Liver (tissue), 9 donors: ENCODE results near the gene GSK3B. TPM values are rescaled to one million over a fixed set of nuclear protein-coding genes. Genes with fewer than 3 reads are reported as not detected.

ENCODE experiments used
- DNase-seq: peaks from one replicate; pipeline ENCODE4 v3.0.0-alpha.2; 2017; ENCODE audit warnings: low spot score
- H3K27ac ChIP-seq, 2 donors: one replicate each; pipeline ENCODE4 v1.7.0; 2013; ENCODE audit warnings: inconsistent platforms in 2 of 2, low read length in 2 of 2, control low read depth in 1 of 2, low read depth in 1 of 2, mild to moderate bottlenecking in 1 of 2
- H3K27me3 ChIP-seq, 4 donors: one replicate each; pipeline versions ENCODE4 v1.6.1 to v1.7.0; 2013; ENCODE audit warnings: low read length in 3 of 4, inconsistent platforms in 1 of 4, mild to moderate bottlenecking in 1 of 4, moderate library complexity in 1 of 4; ENCODE audit not compliant: control insufficient read depth in 4 of 4, insufficient read depth in 4 of 4
- H3K36me3 ChIP-seq, 4 donors: one replicate each; pipeline versions ENCODE4 v1.6.1 to v1.7.0; 2013; ENCODE audit warnings: low read length in 3 of 4, mild to moderate bottlenecking in 3 of 4, low read depth in 1 of 4, moderate library complexity in 1 of 4; ENCODE audit not compliant: control insufficient read depth in 4 of 4, insufficient read depth in 3 of 4
- H3K4me1 ChIP-seq, 4 donors: one replicate each; pipeline versions ENCODE4 v1.6.1 to v1.7.0; 2013; ENCODE audit warnings: low read length in 3 of 4, mild to moderate bottlenecking in 3 of 4, moderate library complexity in 1 of 4; ENCODE audit not compliant: control insufficient read depth in 4 of 4, insufficient read depth in 4 of 4
- H3K4me3 ChIP-seq, 3 donors: one replicate each; pipeline versions ENCODE4 v1.6.1 to v1.7.0; 2013; ENCODE audit warnings: low read length in 3 of 3, control low read depth in 1 of 3, low read depth in 1 of 3, mild to moderate bottlenecking in 1 of 3
- H3K9ac ChIP-seq, 2 donors: one replicate each; pipeline ENCODE4 v1.7.0; 2013; ENCODE audit warnings: low read length in 2 of 2, mild to moderate bottlenecking in 2 of 2, moderate library complexity in 2 of 2, control low read depth in 1 of 2, low read depth in 1 of 2
- H3K9me3 ChIP-seq, 4 donors: one replicate each; pipeline versions ENCODE4 v1.6.1 to v1.7.0; 2013; ENCODE audit warnings: low read length in 3 of 4; ENCODE audit not compliant: control insufficient read depth in 4 of 4
- EGR1 ChIP-seq, 2 donors: IDR thresholded peaks; 2 replicates each; pipeline ENCODE4 v1.6.1; 2016 to 2018; ENCODE audit warnings: antibody characterized with exemption in 2 of 2, low read depth in 2 of 2
- FOXA1 ChIP-seq: IDR thresholded peaks from 2 replicates; pipeline ENCODE4 v1.6.1; 2016; ENCODE audit warnings: antibody characterized with exemption
- FOXA2 ChIP-seq: IDR thresholded peaks from 2 replicates; pipeline ENCODE4 v1.6.1; 2016; ENCODE audit warnings: antibody characterized with exemption
- GABPA ChIP-seq, 2 donors: IDR thresholded peaks in 1 of 2; conservative IDR thresholded peaks in 1 of 2; 2 replicates each; pipeline ENCODE4 v1.6.1; 2016; ENCODE audit warnings: antibody characterized with exemption in 2 of 2, mild to moderate bottlenecking in 1 of 2, moderate library complexity in 1 of 2
- HNF4A ChIP-seq, 2 donors: conservative IDR thresholded peaks; 2 replicates each; pipeline ENCODE4 v1.6.1; 2016; ENCODE audit warnings: antibody characterized with exemption in 2 of 2, mild to moderate bottlenecking in 2 of 2
- HNF4G ChIP-seq: IDR thresholded peaks from 2 replicates; pipeline ENCODE4 v1.6.1; 2016; ENCODE audit warnings: antibody characterized with exemption
- JUND ChIP-seq, 2 donors: IDR thresholded peaks; 2 replicates each; pipeline ENCODE4 v1.6.1; 2016; ENCODE audit warnings: antibody characterized with exemption in 2 of 2
- NR2F2 ChIP-seq: IDR thresholded peaks from 2 replicates; pipeline ENCODE4 v1.6.1; 2016; ENCODE audit warnings: antibody characterized with exemption
- RAD21 ChIP-seq, 2 donors: IDR thresholded peaks; 2 replicates each; pipeline ENCODE4 v1.6.1; 2016; ENCODE audit warnings: antibody characterized with exemption in 2 of 2, mild to moderate bottlenecking in 2 of 2
- RXRA ChIP-seq, 2 donors: IDR thresholded peaks; 2 replicates each; pipeline ENCODE4 v1.6.1; 2017 to 2018; ENCODE audit warnings: antibody characterized with exemption in 2 of 2, mild to moderate bottlenecking in 1 of 2
- SP1 ChIP-seq: IDR thresholded peaks from 2 replicates; pipeline ENCODE4 v1.6.1; 2018; ENCODE audit warnings: antibody characterized with exemption, mild to moderate bottlenecking
- TAF1 ChIP-seq: conservative IDR thresholded peaks from 2 replicates; pipeline ENCODE4 v1.6.1; 2016; ENCODE audit warnings: antibody characterized with exemption, mild to moderate bottlenecking
- YY1 ChIP-seq: IDR thresholded peaks from 2 replicates; pipeline ENCODE4 v1.6.1; 2016; ENCODE audit warnings: antibody characterized with exemption, mild to moderate bottlenecking
- WGBS: extraction: QIAGEN DNeasy Blood & Tissue Kit; methylation state at CpG from one replicate; pipeline ENCODE4 v1.1.7; 2013; 5-methylcytosine and 5-hydroxymethylcytosine counted together
- polyA plus RNA-seq, 2 donors: library from polyadenylated mRNA; stranded (reverse) in 1 of 2; unstranded in 1 of 2; fragments of 200-250 nt in 1 of 2; fragments of >200 nt in 1 of 2; fragmentation: Nextera tagmentation in 1 of 2; extraction: Ambion mirVana in 1 of 2; gene quantifications; one replicate each; pipeline versions ENCODE4 v1.2.1 to v1.2.3, GENCODE V29; 2013 to 2015
- total RNA-seq, 2 donors: library from RNA; depleted of rRNA; stranded (reverse); fragments of >200 nt; gene quantifications; one replicate each; pipeline ENCODE4 v1.2.3, GENCODE V29; 2014
- TF ChIP-seq, protein P1 (sequence below): IDR thresholded peaks from 2 replicates; pipeline ENCODE4 v1.6.1; 2016; ENCODE audit warnings: antibody characterized with exemption
- TF ChIP-seq, protein P2 (sequence below): IDR thresholded peaks from 2 replicates; pipeline ENCODE4 v1.6.1; 2016; ENCODE audit warnings: antibody characterized with exemption
- TF ChIP-seq, protein P3 (sequence below): fragments of 150-350 bp; IDR thresholded peaks from 2 replicates; pipeline ENCODE4 v1.5.1; 2017; ENCODE audit warnings: improper control_type of control experiment, low read depth, low read length; ENCODE audit not compliant: missing input control
- TF ChIP-seq, protein P4 (sequence below): IDR thresholded peaks from 2 replicates; pipeline ENCODE4 v1.6.1; 2016; ENCODE audit warnings: antibody characterized with exemption, mild to moderate bottlenecking
- TF ChIP-seq, protein P5 (sequence below): IDR thresholded peaks from 2 replicates; pipeline ENCODE4 v1.6.1; 2016; ENCODE audit warnings: antibody characterized with exemption
- donor health status: healthy.
- donor health status: healthy.
- donor health status: healthy.
- donor health status: healthy.
- donor health status: healthy.

The GSK3B gene
- total and polyA plus RNA-seq, 4 donors = 10.5 to 20.8 (median 18.5) TPM

DNA sequence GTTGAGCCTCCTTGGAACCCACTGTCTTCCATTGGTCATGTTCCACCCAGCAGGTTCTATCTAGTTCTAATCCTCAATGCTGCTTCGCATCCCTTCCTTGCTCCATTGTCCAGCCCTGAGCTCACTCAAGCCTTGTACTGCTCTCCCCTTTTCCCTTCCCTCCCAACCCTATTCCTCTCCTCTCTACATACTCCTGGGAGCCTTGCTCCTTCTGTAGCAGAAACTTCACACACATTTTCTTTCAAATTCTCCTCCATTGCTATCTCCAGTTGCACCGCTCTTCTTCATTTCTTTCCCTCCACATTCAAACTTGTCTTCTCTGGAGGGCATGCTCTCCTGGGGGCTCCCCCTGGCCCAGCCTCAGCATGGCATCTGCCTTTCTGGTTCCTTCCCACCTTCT, 297.9 kb downstream of the GSK3B start:
- Histone ChIP-seq H3K27ac (peak overlapping the region; percentile 62 to 67), H3K9me3 (no peaks in the 10 kb centered on the region), H3K36me3 (peaks cover 0 to 2% (median 0%) of the 10 kb centered on the region in 4 donors), H3K27me3 (no peaks in the 10 kb centered on the region), H3K9ac (no peak overlapping the region), H3K4me3 (no peak overlapping the region), H3K4me1 (peaks cover 8 to 77% (median 47%) of the 10 kb centered on the region in 4 donors)
- no peak for TF ChIP-seq RAD21 (IDR thresholded peaks at IDR 0.05)
- TF ChIP-seq, protein P1, sequence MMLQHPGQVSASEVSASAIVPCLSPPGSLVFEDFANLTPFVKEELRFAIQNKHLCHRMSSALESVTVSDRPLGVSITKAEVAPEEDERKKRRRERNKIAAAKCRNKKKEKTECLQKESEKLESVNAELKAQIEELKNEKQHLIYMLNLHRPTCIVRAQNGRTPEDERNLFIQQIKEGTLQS = no peak
- no peak for DNase-seq
- WGBS = 99% methylated on average over 2 of the region's 2 CpGs

DNA sequence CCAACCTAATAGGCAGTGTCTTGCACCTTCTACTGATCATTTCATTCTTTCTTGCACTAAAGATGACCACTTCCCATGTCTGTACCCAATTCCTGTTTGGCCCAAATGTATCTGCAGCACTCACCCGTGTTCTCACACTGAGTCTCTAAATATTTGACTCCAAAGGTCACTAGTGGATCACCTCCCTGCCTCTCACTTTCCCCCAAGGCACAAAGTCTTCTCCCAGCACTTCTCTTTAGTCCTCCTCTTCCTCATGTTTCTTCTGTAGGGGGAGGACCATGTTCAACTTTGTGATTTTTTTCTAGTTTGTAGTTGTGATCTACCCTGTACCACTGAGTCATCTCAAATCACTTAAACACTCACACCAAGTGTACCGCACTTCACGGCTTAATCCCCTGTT, 298.4 kb downstream of the GSK3B start:
- H3K4me1 ChIP-seq = peaks cover 10 to 78% (median 50%) of the 10 kb centered on the region in 4 donors
- H3K27me3 ChIP-seq = no peaks in the 10 kb centered on the region
- 66% methylated on average over 3 of the region's 3 CpGs for WGBS
- H3K4me3 ChIP-seq = peak overlapping the region in 2 of 3 donors; percentile 2 to 20
- DNase-seq = no peak
- no peaks in the 10 kb centered on the region for H3K9me3 ChIP-seq
- H3K27ac ChIP-seq = peak overlapping the region; percentile 67 to 88
- no peaks in the 10 kb centered on the region for H3K36me3 ChIP-seq
- H3K9ac ChIP-seq = no peak overlapping the region
- TF ChIP-seq RXRA (IDR thresholded peaks at IDR 0.05) (peak; percentile 75 to 78), HNF4A (conservative IDR thresholded peaks at IDR 0.05) (peak; percentile 94 to 96), SP1 (peak; percentile 84), HNF4G (peak; percentile 90), FOXA2 (no peak), JUND (IDR thresholded peaks at IDR 0.05) (peak in 1 of 2 donors; percentile 62), EGR1 (IDR thresholded peaks at IDR 0.05; ENCODE audit: low read depth in 2 of 2) (no peak), NR2F2 (no peak), YY1 (no peak), GABPA (IDR thresholded peaks at IDR 0.05 in 1 of 2, conservative IDR thresholded peaks at IDR 0.05 in 1 of 2) (no peak), RAD21 (IDR thresholded peaks at IDR 0.05) (peak; percentile 15 to 56), FOXA1 (no peak), TAF1 (peak; percentile 82)
- TF ChIP-seq, protein P2, sequence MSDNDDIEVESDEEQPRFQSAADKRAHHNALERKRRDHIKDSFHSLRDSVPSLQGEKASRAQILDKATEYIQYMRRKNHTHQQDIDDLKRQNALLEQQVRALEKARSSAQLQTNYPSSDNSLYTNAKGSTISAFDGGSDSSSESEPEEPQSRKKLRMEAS = peak; percentile 37
- TF ChIP-seq, protein P3, sequence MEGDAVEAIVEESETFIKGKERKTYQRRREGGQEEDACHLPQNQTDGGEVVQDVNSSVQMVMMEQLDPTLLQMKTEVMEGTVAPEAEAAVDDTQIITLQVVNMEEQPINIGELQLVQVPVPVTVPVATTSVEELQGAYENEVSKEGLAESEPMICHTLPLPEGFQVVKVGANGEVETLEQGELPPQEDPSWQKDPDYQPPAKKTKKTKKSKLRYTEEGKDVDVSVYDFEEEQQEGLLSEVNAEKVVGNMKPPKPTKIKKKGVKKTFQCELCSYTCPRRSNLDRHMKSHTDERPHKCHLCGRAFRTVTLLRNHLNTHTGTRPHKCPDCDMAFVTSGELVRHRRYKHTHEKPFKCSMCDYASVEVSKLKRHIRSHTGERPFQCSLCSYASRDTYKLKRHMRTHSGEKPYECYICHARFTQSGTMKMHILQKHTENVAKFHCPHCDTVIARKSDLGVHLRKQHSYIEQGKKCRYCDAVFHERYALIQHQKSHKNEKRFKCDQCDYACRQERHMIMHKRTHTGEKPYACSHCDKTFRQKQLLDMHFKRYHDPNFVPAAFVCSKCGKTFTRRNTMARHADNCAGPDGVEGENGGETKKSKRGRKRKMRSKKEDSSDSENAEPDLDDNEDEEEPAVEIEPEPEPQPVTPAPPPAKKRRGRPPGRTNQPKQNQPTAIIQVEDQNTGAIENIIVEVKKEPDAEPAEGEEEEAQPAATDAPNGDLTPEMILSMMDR = no peak
- TF ChIP-seq, protein P4, sequence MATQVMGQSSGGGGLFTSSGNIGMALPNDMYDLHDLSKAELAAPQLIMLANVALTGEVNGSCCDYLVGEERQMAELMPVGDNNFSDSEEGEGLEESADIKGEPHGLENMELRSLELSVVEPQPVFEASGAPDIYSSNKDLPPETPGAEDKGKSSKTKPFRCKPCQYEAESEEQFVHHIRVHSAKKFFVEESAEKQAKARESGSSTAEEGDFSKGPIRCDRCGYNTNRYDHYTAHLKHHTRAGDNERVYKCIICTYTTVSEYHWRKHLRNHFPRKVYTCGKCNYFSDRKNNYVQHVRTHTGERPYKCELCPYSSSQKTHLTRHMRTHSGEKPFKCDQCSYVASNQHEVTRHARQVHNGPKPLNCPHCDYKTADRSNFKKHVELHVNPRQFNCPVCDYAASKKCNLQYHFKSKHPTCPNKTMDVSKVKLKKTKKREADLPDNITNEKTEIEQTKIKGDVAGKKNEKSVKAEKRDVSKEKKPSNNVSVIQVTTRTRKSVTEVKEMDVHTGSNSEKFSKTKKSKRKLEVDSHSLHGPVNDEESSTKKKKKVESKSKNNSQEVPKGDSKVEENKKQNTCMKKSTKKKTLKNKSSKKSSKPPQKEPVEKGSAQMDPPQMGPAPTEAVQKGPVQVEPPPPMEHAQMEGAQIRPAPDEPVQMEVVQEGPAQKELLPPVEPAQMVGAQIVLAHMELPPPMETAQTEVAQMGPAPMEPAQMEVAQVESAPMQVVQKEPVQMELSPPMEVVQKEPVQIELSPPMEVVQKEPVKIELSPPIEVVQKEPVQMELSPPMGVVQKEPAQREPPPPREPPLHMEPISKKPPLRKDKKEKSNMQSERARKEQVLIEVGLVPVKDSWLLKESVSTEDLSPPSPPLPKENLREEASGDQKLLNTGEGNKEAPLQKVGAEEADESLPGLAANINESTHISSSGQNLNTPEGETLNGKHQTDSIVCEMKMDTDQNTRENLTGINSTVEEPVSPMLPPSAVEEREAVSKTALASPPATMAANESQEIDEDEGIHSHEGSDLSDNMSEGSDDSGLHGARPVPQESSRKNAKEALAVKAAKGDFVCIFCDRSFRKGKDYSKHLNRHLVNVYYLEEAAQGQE = peak; percentile 50
- TF ChIP-seq, protein P1 = no peak
- TF ChIP-seq, protein P5, sequence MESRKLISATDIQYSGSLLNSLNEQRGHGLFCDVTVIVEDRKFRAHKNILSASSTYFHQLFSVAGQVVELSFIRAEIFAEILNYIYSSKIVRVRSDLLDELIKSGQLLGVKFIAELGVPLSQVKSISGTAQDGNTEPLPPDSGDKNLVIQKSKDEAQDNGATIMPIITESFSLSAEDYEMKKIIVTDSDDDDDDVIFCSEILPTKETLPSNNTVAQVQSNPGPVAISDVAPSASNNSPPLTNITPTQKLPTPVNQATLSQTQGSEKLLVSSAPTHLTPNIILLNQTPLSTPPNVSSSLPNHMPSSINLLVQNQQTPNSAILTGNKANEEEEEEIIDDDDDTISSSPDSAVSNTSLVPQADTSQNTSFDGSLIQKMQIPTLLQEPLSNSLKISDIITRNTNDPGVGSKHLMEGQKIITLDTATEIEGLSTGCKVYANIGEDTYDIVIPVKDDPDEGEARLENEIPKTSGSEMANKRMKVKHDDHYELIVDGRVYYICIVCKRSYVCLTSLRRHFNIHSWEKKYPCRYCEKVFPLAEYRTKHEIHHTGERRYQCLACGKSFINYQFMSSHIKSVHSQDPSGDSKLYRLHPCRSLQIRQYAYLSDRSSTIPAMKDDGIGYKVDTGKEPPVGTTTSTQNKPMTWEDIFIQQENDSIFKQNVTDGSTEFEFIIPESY = no peak
